Activated CD8-positive, alpha-beta T cell treated with anti-CD3 and anti-CD28 coated beads for 36 hours (primary cell): ENCODE data around the gene FANCC. TPM values are rescaled to one million over a fixed set of nuclear protein-coding genes. Genes with fewer than 3 reads are reported as not detected.

Experiments
- ATAC-seq: fragments of 200-7000 bp; cut with Tn5 transposase; one replicate; pipeline ENCODE4 v1.10.0; 2021; ENCODE audit warnings: mild to moderate bottlenecking, moderate library complexity
- CTCF ChIA-PET: fragments of 350-600 bp; sonication (Branson Sonifier 250); formaldehyde crosslinking; loops from one replicate; lab custom pipeline; 2021; ENCODE audit warnings: antibody characterized with exemption; lab: Charles Lee
- POLR2A ChIA-PET: fragments of 350-600 bp; sonication (Branson Sonifier 250); formaldehyde crosslinking; loops from one replicate; lab custom pipeline; 2021; ENCODE audit warnings: antibody characterized with exemption; lab: Charles Lee
- DNase-seq: peaks from one replicate; pipeline ENCODE4 v3.0.0-alpha.2; 2020
- H3K27ac Mint-ChIP-seq: one replicate; pipeline ENCODE4 v1.8.0; 2021; ENCODE audit warnings: mild to moderate bottlenecking, mixed read lengths
- H3K27me3 Mint-ChIP-seq: one replicate; pipeline ENCODE4 v1.8.0; 2021; ENCODE audit warnings: mixed read lengths
- H3K36me3 Mint-ChIP-seq: one replicate; pipeline ENCODE4 v1.8.0; 2021; ENCODE audit warnings: low read depth, mixed read lengths
- H3K4me1 Mint-ChIP-seq: one replicate; pipeline ENCODE4 v1.8.0; 2021; ENCODE audit warnings: low read depth, mixed read lengths
- H3K4me3 Mint-ChIP-seq: one replicate; pipeline ENCODE4 v1.8.0; 2021; ENCODE audit warnings: mild to moderate bottlenecking, moderate library complexity, mixed read lengths
- H3K9me3 Mint-ChIP-seq: one replicate; pipeline ENCODE4 v1.8.0; 2021; ENCODE audit warnings: mixed read lengths
- CTCF ChIP-seq: fragments of 200-600 bp; IDR thresholded peaks from one replicate; pipeline ENCODE4 v1.8.0; 2022; ENCODE audit warnings: antibody characterized with exemption, mild to moderate bottlenecking
- intact Hi-C: fragments of 100-400 bp; cut with micrococcal nuclease; formaldehyde crosslinking; loops from one replicate; pipeline ENCODE4 v1.10.0; 2022
- total RNA-seq, 2 experiments: library from RNA; stranded (reverse); gene quantifications; one replicate each; pipeline ENCODE4 v1.2.3, GENCODE V29; 2021

The FANCC gene
- total RNA-seq, 2 experiments from 2014 or later, result 11.5 to 12.4 TPM

- no peak for TF ChIP-seq CTCF
- DNase-seq (no peak), ATAC-seq (no peak)
- H3K4me3 Mint-ChIP-seq, result no peak overlapping the region
- ChIA-PET CTCF (interaction anchor here (1.2 to 4.5 kb wide), 3 partner anchors 12 to 28 kb away, joined by 3 to 27 read pairs (median 5); no protein-coding TSS in a partner anchor), POLR2A (no interaction called here)
- peaks cover 11% of the 10 kb centered on the region for H3K4me1 Mint-ChIP-seq
- H3K27ac Mint-ChIP-seq, result no peak overlapping the region
- intact Hi-C loops, result no loop called here
- H3K9me3 Mint-ChIP-seq, result no peaks in the 10 kb centered on the region
- peaks cover 6% of the 10 kb centered on the region for H3K36me3 Mint-ChIP-seq
- no peaks in the 10 kb centered on the region for H3K27me3 Mint-ChIP-seq
These were observed 161.4 kb downstream of the FANCC start for GRCh38 chr9:95156074-95156473.

- Mint-ChIP-seq H3K4me3 (no peak overlapping the region), H3K36me3 (peaks cover under 1% of the 10 kb centered on the region), H3K4me1 (peaks cover 11% of the 10 kb centered on the region), H3K9me3 (no peaks in the 10 kb centered on the region), H3K27ac (no peak overlapping the region), H3K27me3 (no peaks in the 10 kb centered on the region)
- CTCF ChIA-PET, result interaction anchor here (3.5 to 4.5 kb wide), 2 partner anchors 13 to 28 kb away, joined by 13 to 27 read pairs; no protein-coding TSS in a partner anchor
- no peak for DNase-seq
- intact Hi-C loops, result no loop called here
- POLR2A ChIA-PET, result no interaction called here
- ATAC-seq, result no peak
- TF ChIP-seq CTCF, result no peak
These were observed 162.3 kb downstream of the FANCC start for GRCh38 chr9:95155220-95155619.

- no peak for ATAC-seq
- no peak for DNase-seq
- intact Hi-C loops, result no loop called here
- no peaks in the 10 kb centered on the region for H3K9me3 Mint-ChIP-seq
- ChIA-PET POLR2A (no interaction called here), CTCF (interaction anchor here (0.9 to 1.4 kb wide), 5 partner anchors 11 to 24 kb away, joined by 3 to 4 read pairs (median 3); no protein-coding TSS in a partner anchor)
- no peak for TF ChIP-seq CTCF
- no peaks in the 10 kb centered on the region for H3K27me3 Mint-ChIP-seq
- no peaks in the 10 kb centered on the region for H3K36me3 Mint-ChIP-seq
- no peak overlapping the region for H3K27ac Mint-ChIP-seq
- H3K4me3 Mint-ChIP-seq, result no peak overlapping the region
- peaks cover 3% of the 10 kb centered on the region for H3K4me1 Mint-ChIP-seq
These were observed 166.6 kb downstream of the FANCC start for GRCh38 chr9:95150903-95151302.

GRCh38 chr9:95148208-95148520 is 169.3 kb downstream of the FANCC start:
- Mint-ChIP-seq H3K4me3 (no peak overlapping the region), H3K9me3 (no peaks in the 10 kb centered on the region), H3K27me3 (no peaks in the 10 kb centered on the region), H3K4me1 (no peaks in the 10 kb centered on the region), H3K27ac (no peak overlapping the region), H3K36me3 (no peaks in the 10 kb centered on the region)
- ATAC-seq (no peak), DNase-seq (no peak)
- POLR2A ChIA-PET, result interaction anchor here (0.7 kb wide), 1 partner anchor 26 kb away, joined by 4 read pairs; no protein-coding TSS in a partner anchor
- CTCF ChIA-PET, result interaction anchor here (1.2 kb wide), 1 partner anchor 20 kb away, joined by 4 read pairs; no protein-coding TSS in a partner anchor
- TF ChIP-seq CTCF, result no peak
- intact Hi-C loops, result no loop called here

GRCh38 chr9:95147452-95148207 is 169.9 kb downstream of the FANCC start:
- no peak overlapping the region for H3K27ac Mint-ChIP-seq
- ChIA-PET POLR2A (interaction anchor here (0.7 kb wide), 1 partner anchor 27 kb away, joined by 4 read pairs; no protein-coding TSS in a partner anchor), CTCF (no interaction called here)
- no peaks in the 10 kb centered on the region for H3K4me1 Mint-ChIP-seq
- no peaks in the 10 kb centered on the region for H3K27me3 Mint-ChIP-seq
- DNase-seq, result no peak
- intact Hi-C loops, result no loop called here
- H3K4me3 Mint-ChIP-seq, result no peak overlapping the region
- TF ChIP-seq CTCF, result no peak
- H3K9me3 Mint-ChIP-seq, result no peaks in the 10 kb centered on the region
- ATAC-seq, result no peak
- no peaks in the 10 kb centered on the region for H3K36me3 Mint-ChIP-seq
